Measurements from ENCODE around the gene OPCML.

DNA sequence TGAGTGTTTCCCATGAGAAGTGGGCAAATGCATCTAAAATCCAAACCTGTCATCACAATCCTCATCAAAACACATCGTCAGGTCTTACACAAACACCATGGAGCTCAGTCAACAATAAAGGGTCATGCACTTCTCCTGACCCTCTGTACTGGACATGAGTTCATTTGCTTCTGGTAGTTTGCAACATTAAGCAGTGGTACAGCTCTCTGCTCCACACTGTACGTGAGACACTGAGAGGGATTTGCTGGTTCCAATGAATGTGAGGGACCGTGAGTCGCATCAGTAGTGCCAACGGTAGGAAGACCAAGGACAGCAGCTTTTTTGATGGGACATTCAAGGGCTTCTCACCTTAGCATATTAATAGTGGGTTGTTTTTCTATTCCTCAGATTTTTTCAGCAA lies 752.3 kb downstream of the OPCML start:
- TF ChIP-seq, protein P1, sequence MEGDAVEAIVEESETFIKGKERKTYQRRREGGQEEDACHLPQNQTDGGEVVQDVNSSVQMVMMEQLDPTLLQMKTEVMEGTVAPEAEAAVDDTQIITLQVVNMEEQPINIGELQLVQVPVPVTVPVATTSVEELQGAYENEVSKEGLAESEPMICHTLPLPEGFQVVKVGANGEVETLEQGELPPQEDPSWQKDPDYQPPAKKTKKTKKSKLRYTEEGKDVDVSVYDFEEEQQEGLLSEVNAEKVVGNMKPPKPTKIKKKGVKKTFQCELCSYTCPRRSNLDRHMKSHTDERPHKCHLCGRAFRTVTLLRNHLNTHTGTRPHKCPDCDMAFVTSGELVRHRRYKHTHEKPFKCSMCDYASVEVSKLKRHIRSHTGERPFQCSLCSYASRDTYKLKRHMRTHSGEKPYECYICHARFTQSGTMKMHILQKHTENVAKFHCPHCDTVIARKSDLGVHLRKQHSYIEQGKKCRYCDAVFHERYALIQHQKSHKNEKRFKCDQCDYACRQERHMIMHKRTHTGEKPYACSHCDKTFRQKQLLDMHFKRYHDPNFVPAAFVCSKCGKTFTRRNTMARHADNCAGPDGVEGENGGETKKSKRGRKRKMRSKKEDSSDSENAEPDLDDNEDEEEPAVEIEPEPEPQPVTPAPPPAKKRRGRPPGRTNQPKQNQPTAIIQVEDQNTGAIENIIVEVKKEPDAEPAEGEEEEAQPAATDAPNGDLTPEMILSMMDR (IDR thresholded peaks at IDR 0.05) = no peak
- no peak for TF ChIP-seq POLR2A (IDR thresholded peaks at IDR 0.05)

Measured in lower leg skin (tissue), 3 donors.